Trophoblast cell (in vitro differentiated cells and primary cell): ENCODE data around the gene HAUS8.
"Not testable (repeated sequence)": the region's sequence is repeated elsewhere in the genome, so short reads cannot be mapped to it uniquely, and the experiment has no call there.

ENCODE experiments used
- DNase-seq, 2 donors: peaks; one replicate each; pipeline ENCODE4 v3.0.0-alpha.2; 2016
- H2AFZ ChIP-seq: 2 replicates; pipeline ENCODE4 v1.6.1; 2013; ENCODE audit warnings: low read length, moderate library complexity, mild to moderate bottlenecking; ENCODE audit not compliant: insufficient read depth, poor library complexity
- H2AK5ac ChIP-seq: 2 replicates; pipeline ENCODE4 v1.6.1; 2013; ENCODE audit warnings: mild to moderate bottlenecking, low read length
- H2BK120ac ChIP-seq: 2 replicates; pipeline ENCODE4 v1.6.1; 2013; ENCODE audit warnings: low read length, mild to moderate bottlenecking, moderate library complexity; ENCODE audit not compliant: insufficient read depth, poor library complexity
- H2BK12ac ChIP-seq: 2 replicates; pipeline ENCODE4 v1.6.1; 2013; ENCODE audit warnings: mild to moderate bottlenecking, low read length, moderate library complexity
- H2BK5ac ChIP-seq: 2 replicates; pipeline ENCODE4 v1.6.1; 2013; ENCODE audit warnings: low read length, low read depth, moderate library complexity, mild to moderate bottlenecking; ENCODE audit not compliant: poor library complexity
- H3K14ac ChIP-seq: 2 replicates; pipeline ENCODE4 v1.6.1; 2013; ENCODE audit warnings: mild to moderate bottlenecking, low read length
- H3K18ac ChIP-seq: 2 replicates; pipeline ENCODE4 v1.6.1; 2013; ENCODE audit warnings: mild to moderate bottlenecking, low read length
- H3K23ac ChIP-seq: 2 replicates; pipeline ENCODE4 v1.6.1; 2013; ENCODE audit warnings: low read length
- H3K27ac ChIP-seq: 2 replicates; pipeline ENCODE4 v1.5.1; 2013; ENCODE audit warnings: low read depth, mild to moderate bottlenecking, inconsistent platforms, low read length, moderate library complexity
- H3K27me3 ChIP-seq: 2 replicates; pipeline ENCODE4 v1.6.1; 2013; ENCODE audit warnings: inconsistent platforms, mild to moderate bottlenecking, low read length, moderate library complexity; ENCODE audit not compliant: insufficient read depth
- H3K36me3 ChIP-seq, 2 experiments: 1 replicate in 1 of 2; 2 replicates in 1 of 2; pipeline ENCODE4 v1.6.1; 2013; ENCODE audit warnings: low read length in 2 of 2, mild to moderate bottlenecking in 2 of 2, moderate library complexity in 1 of 2; ENCODE audit not compliant: insufficient read depth in 2 of 2, control insufficient read depth in 1 of 2
- H3K4ac ChIP-seq: 2 replicates; pipeline ENCODE4 v1.6.1; 2013; ENCODE audit warnings: low read depth, mild to moderate bottlenecking, low read length, moderate library complexity
- H3K4me1 ChIP-seq, 2 experiments: 1 replicate in 1 of 2; 2 replicates in 1 of 2; pipeline ENCODE4 v1.6.1; 2013; ENCODE audit warnings: low read length in 2 of 2, mild to moderate bottlenecking in 2 of 2, moderate library complexity in 1 of 2; ENCODE audit not compliant: insufficient read depth in 2 of 2, control insufficient read depth in 1 of 2
- H3K4me2 ChIP-seq: 2 replicates; pipeline ENCODE4 v1.6.1; 2013; ENCODE audit warnings: inconsistent platforms, mild to moderate bottlenecking, low read length, moderate library complexity
- H3K4me3 ChIP-seq: 2 replicates; pipeline ENCODE4 v1.5.1; 2013; ENCODE audit warnings: mild to moderate bottlenecking, low read depth, low read length, inconsistent platforms
- H3K79me1 ChIP-seq: one replicate; pipeline ENCODE4 v1.6.1; 2013; ENCODE audit warnings: low read length
- H3K79me2 ChIP-seq: 2 replicates; pipeline ENCODE4 v1.6.1; 2013; ENCODE audit warnings: low read length, mild to moderate bottlenecking; ENCODE audit not compliant: control insufficient read depth, insufficient read depth, poor library complexity
- H3K9ac ChIP-seq: 2 replicates; pipeline ENCODE4 v1.6.1; 2013; ENCODE audit warnings: mild to moderate bottlenecking, low read length
- H3K9me3 ChIP-seq: 2 replicates; pipeline ENCODE4 v1.6.1; 2013; ENCODE audit warnings: low read depth, mild to moderate bottlenecking, control low read depth, inconsistent platforms, low read length; ENCODE audit not compliant: insufficient read depth
- H4K12ac ChIP-seq: 2 replicates; pipeline ENCODE4 v1.6.1; 2013; ENCODE audit warnings: low read depth, mild to moderate bottlenecking, low read length, moderate library complexity
- H4K8ac ChIP-seq: 2 replicates; pipeline ENCODE4 v1.6.1; 2013; ENCODE audit warnings: low read depth, mild to moderate bottlenecking, low read length, moderate library complexity
- H4K91ac ChIP-seq: one replicate; pipeline ENCODE4 v1.6.1; 2013; ENCODE audit warnings: low read depth, mild to moderate bottlenecking, low read length, moderate library complexity
- WGBS: extraction: QIAGEN DNeasy Blood & Tissue Kit; methylation state at CpG from one replicate; pipeline ENCODE4 v1.1.7; 2013; ENCODE audit warnings: missing lambda C conversion rate; ENCODE audit not compliant: insufficient read length, insufficient coverage; ENCODE audit errors: extremely low coverage; 5-methylcytosine and 5-hydroxymethylcytosine counted together

HAUS8 gene

GRCh38 chr19:17094694-17095093 is 19.4 kb upstream of the HAUS8 start:
- not testable (repeated sequence) for H2BK5ac ChIP-seq, H4K8ac ChIP-seq, H2BK120ac ChIP-seq, H2AK5ac ChIP-seq, H3K27me3 ChIP-seq, H4K12ac ChIP-seq, H3K14ac ChIP-seq, H3K23ac ChIP-seq, H2AFZ ChIP-seq, H2BK12ac ChIP-seq, H3K4me2 ChIP-seq, H3K9me3 ChIP-seq, H3K18ac ChIP-seq, H3K4me3 ChIP-seq, H3K9ac ChIP-seq, H3K27ac ChIP-seq, H4K91ac ChIP-seq, DNase-seq, H3K36me3 ChIP-seq
- peaks cover 27 to 33% of the 10 kb centered on the region in 2 experiments for H3K4me1 ChIP-seq
- WGBS, result no CpG with 5 or more reads among the region's 3 CpGs
- peaks cover 14% of the 10 kb centered on the region for H3K79me1 ChIP-seq
- peak overlapping the region; percentile 63 for H3K4ac ChIP-seq
- H3K79me2 ChIP-seq, result peaks cover 12% of the 10 kb centered on the region

GRCh38 chr19:17092696-17093095 is 17.4 kb upstream of the HAUS8 start:
- no peak overlapping the region for H2AK5ac ChIP-seq
- no peak overlapping the region for H4K8ac ChIP-seq
- H3K9me3 ChIP-seq, result no peaks in the 10 kb centered on the region
- no peak overlapping the region for H3K4me2 ChIP-seq
- H3K14ac ChIP-seq, result no peak overlapping the region
- no peak overlapping the region for H3K27ac ChIP-seq
- H3K18ac ChIP-seq, result no peak overlapping the region
- H3K79me2 ChIP-seq, result peaks cover 12% of the 10 kb centered on the region
- H4K12ac ChIP-seq, result no peak overlapping the region
- no CpG with 5 or more reads among the region's 2 CpGs for WGBS
- no peaks in the 10 kb centered on the region for H3K27me3 ChIP-seq
- no peak overlapping the region for H3K4ac ChIP-seq
- no peak overlapping the region for H3K23ac ChIP-seq
- peaks cover 25 to 32% of the 10 kb centered on the region in 2 experiments for H3K4me1 ChIP-seq
- H2BK120ac ChIP-seq, result no peak overlapping the region
- H3K4me3 ChIP-seq, result no peak overlapping the region
- DNase-seq, result no peak
- H2BK12ac ChIP-seq, result no peak overlapping the region
- H3K9ac ChIP-seq, result no peak overlapping the region
- H3K79me1 ChIP-seq, result peaks cover 5% of the 10 kb centered on the region
- H4K91ac ChIP-seq, result no peak overlapping the region
- H2BK5ac ChIP-seq, result no peak overlapping the region
- peaks cover 2 to 3% of the 10 kb centered on the region in 2 experiments for H3K36me3 ChIP-seq
- no peak overlapping the region for H2AFZ ChIP-seq

GRCh38 chr19:17091758-17092333 is 16.6 kb upstream of the HAUS8 start:
- Histone ChIP-seq H4K91ac (no peak overlapping the region), H4K8ac (no peak overlapping the region), H3K4me2 (no peak overlapping the region), H3K79me2 (peaks cover 12% of the 10 kb centered on the region), H3K4me3 (no peak overlapping the region), H3K36me3 (peaks cover 4 to 8% of the 10 kb centered on the region in 2 experiments), H3K9ac (no peak overlapping the region), H2AK5ac (no peak overlapping the region), H3K4me1 (peaks cover 28 to 36% of the 10 kb centered on the region in 2 experiments), H3K27me3 (no peaks in the 10 kb centered on the region), H3K4ac (peak overlapping the region; percentile 31), H3K14ac (no peak overlapping the region), H2BK5ac (no peak overlapping the region), H3K18ac (no peak overlapping the region), H3K27ac (no peak overlapping the region), H3K79me1 (peaks cover 5% of the 10 kb centered on the region), H2BK120ac (no peak overlapping the region), H2BK12ac (no peak overlapping the region), H3K9me3 (no peaks in the 10 kb centered on the region), H3K23ac (no peak overlapping the region), H4K12ac (no peak overlapping the region), H2AFZ (no peak overlapping the region)
- WGBS, result no CpG with 5 or more reads among the region's 15 CpGs
- peak in 1 of 2 donors; percentile 31 for DNase-seq

GRCh38 chr19:17090583-17090982 is 15.3 kb upstream of the HAUS8 start:
- Histone ChIP-seq H2AFZ (no peak overlapping the region), H4K12ac (no peak overlapping the region), H4K8ac (no peak overlapping the region), H3K79me2 (peaks cover 14% of the 10 kb centered on the region), H2BK120ac (no peak overlapping the region), H3K4me3 (no peak overlapping the region), H2AK5ac (no peak overlapping the region), H2BK12ac (no peak overlapping the region), H2BK5ac (no peak overlapping the region), H3K27ac (no peak overlapping the region), H3K9me3 (no peaks in the 10 kb centered on the region), H3K4me2 (no peak overlapping the region), H3K14ac (no peak overlapping the region), H4K91ac (no peak overlapping the region), H3K36me3 (peaks cover 14 to 17% of the 10 kb centered on the region in 2 experiments), H3K27me3 (no peaks in the 10 kb centered on the region), H3K4me1 (peaks cover 28 to 39% of the 10 kb centered on the region in 2 experiments), H3K18ac (peak overlapping the region; percentile 30), H3K4ac (peak overlapping the region; percentile 31), H3K23ac (no peak overlapping the region), H3K9ac (no peak overlapping the region), H3K79me1 (peaks cover 3% of the 10 kb centered on the region)
- peak in 1 of 2 donors; percentile 39 for DNase-seq
- WGBS, result no CpG with 5 or more reads among the region's 9 CpGs
